Measurements from ENCODE around the gene TRIP12.
"Not testable (repeated sequence)": the region's sequence is repeated elsewhere in the genome, so short reads cannot be mapped to it uniquely, and the experiment has no call there.

TRIP12 gene

DNA sequence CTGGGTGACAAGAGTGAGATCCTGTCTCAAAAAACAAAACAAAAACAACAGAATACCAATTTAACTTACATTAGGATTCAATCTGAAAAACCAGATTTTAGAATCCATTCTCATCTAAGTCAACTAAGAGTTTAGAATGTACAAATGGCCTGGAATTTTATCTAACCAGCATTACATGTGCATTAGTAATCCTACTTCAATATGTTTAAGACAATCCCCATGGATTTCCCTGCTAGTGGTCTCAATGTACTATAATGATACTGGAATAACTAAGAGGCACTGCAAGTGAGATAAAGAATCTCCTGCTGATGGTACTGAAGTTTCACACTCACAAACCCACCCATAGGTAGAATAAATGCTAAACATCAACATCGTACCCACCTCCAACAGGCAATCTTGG lies 153.6 kb downstream of the TRIP12 start:
- no peaks in the 10 kb centered on the region for H3K4me1 ChIP-seq (ENCODE audit: control extremely low read depth in 1 of 4, control insufficient read depth in 4 of 4, insufficient read depth in 4 of 4, low read length in 3 of 4)
- no peaks in the 10 kb centered on the region for H3K27me3 ChIP-seq (replicated peaks in 2 of 5; ENCODE audit: control insufficient read depth in 4 of 5, insufficient read depth in 5 of 5, low read length in 4 of 5)
- WGBS (ENCODE audit: insufficient coverage), result 100% methylated on average over 1 of the region's 1 CpG
- ChIA-PET CTCF (no interaction called here), POLR2A (no interaction called here)
- DNase-seq, result no peak
- H3K36me3 ChIP-seq (ENCODE audit: control insufficient read depth in 4 of 4, insufficient read depth in 4 of 4, low read length in 3 of 4), result peaks cover 27 to 88% (median 62%) of the 10 kb centered on the region in 4 experiments
- H3K9me3 ChIP-seq (ENCODE audit: control extremely low read depth in 1 of 5, control insufficient read depth in 4 of 5, insufficient read depth in 2 of 5, low read depth in 1 of 5, low read length in 4 of 5), result no peaks in the 10 kb centered on the region
- no peak overlapping the region for H3K27ac ChIP-seq (ENCODE audit: insufficient read depth in 1 of 2, low read depth in 1 of 2, low read length in 2 of 2, poor library complexity in 1 of 2, severe bottlenecking in 2 of 2)
- no peak overlapping the region for H3K4me3 ChIP-seq (ENCODE audit: control insufficient read depth in 1 of 7, extremely low read depth in 1 of 7, insufficient read depth in 4 of 7, low read depth in 2 of 7, low read length in 6 of 7)

DNA sequence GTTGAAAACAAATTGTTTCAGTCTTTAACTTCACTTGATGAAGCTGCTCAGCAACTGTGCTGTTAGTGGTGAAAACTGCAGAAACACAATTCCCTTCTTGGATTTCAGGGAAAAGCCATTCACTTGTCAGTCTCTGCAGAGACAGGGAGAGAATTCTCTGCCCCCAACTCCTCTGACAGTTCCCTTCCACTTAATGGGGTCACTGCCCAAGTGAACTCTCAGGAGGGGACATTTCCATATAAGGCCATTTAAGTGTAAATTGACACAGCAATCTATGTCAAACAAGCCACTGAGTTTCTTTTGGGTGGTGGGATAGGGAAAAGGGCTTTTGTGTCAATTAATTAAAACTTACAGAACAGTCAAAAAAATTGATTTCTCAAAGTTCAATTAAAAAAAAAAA lies 156.1 kb downstream of the TRIP12 start:
- Histone ChIP-seq H3K4me1 (ENCODE audit: control extremely low read depth in 1 of 4, control insufficient read depth in 4 of 4, insufficient read depth in 4 of 4, low read length in 3 of 4) (no peaks in the 10 kb centered on the region), H3K27ac (ENCODE audit: insufficient read depth in 1 of 2, low read depth in 1 of 2, low read length in 2 of 2, poor library complexity in 1 of 2, severe bottlenecking in 2 of 2) (no peak overlapping the region), H3K4me3 (ENCODE audit: control insufficient read depth in 1 of 7, extremely low read depth in 1 of 7, insufficient read depth in 4 of 7, low read depth in 2 of 7, low read length in 6 of 7) (no peak overlapping the region), H3K36me3 (ENCODE audit: control insufficient read depth in 4 of 4, insufficient read depth in 4 of 4, low read length in 3 of 4) (peaks cover 17 to 66% (median 43%) of the 10 kb centered on the region in 4 experiments), H3K9me3 (ENCODE audit: control extremely low read depth in 1 of 5, control insufficient read depth in 4 of 5, insufficient read depth in 2 of 5, low read depth in 1 of 5, low read length in 4 of 5) (no peaks in the 10 kb centered on the region), H3K27me3 (replicated peaks in 2 of 5; ENCODE audit: control insufficient read depth in 4 of 5, insufficient read depth in 5 of 5, low read length in 4 of 5) (no peaks in the 10 kb centered on the region)
- no peak for DNase-seq
- ChIA-PET POLR2A (no interaction called here), CTCF (no interaction called here)

DNA sequence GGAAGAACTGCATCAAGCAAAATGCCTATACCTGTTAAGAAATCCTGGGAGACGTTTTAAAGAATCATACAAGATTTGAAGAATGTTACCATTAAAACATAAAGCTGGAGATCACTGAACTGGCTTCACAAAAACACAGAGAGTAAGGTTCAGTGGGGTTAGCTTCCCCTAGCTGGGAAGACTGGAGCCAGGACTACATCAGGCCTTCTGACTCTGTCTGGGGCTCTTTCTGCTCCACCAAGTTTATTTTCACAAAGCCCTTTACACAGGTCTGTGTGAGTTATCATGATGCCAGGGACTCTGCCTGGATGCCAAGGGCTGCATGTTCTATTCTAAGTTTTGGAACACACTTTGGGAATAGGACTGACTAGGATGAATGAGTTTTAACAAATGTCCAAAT lies 160.1 kb downstream of the TRIP12 start:
- CTCF ChIA-PET, result no interaction called here
- H3K27ac ChIP-seq (ENCODE audit: insufficient read depth in 1 of 2, low read depth in 1 of 2, low read length in 2 of 2, poor library complexity in 1 of 2, severe bottlenecking in 2 of 2), result no peak overlapping the region
- H3K36me3 ChIP-seq (ENCODE audit: control insufficient read depth in 4 of 4, insufficient read depth in 4 of 4, low read length in 3 of 4), result peaks cover 14 to 30% (median 21%) of the 10 kb centered on the region in 4 experiments
- H3K9me3 ChIP-seq (ENCODE audit: control extremely low read depth in 1 of 5, control insufficient read depth in 4 of 5, insufficient read depth in 2 of 5, low read depth in 1 of 5, low read length in 4 of 5), result no peaks in the 10 kb centered on the region
- POLR2A ChIA-PET, result no interaction called here
- no peak overlapping the region for H3K4me3 ChIP-seq (ENCODE audit: control insufficient read depth in 1 of 7, extremely low read depth in 1 of 7, insufficient read depth in 4 of 7, low read depth in 2 of 7, low read length in 6 of 7)
- no CpG with 5 or more reads among the region's 1 CpG for WGBS (ENCODE audit: insufficient coverage)
- H3K27me3 ChIP-seq (replicated peaks in 2 of 5; ENCODE audit: control insufficient read depth in 4 of 5, insufficient read depth in 5 of 5, low read length in 4 of 5), result no peaks in the 10 kb centered on the region
- H3K4me1 ChIP-seq (ENCODE audit: control extremely low read depth in 1 of 4, control insufficient read depth in 4 of 4, insufficient read depth in 4 of 4, low read length in 3 of 4), result no peaks in the 10 kb centered on the region
- no peak for DNase-seq

DNA sequence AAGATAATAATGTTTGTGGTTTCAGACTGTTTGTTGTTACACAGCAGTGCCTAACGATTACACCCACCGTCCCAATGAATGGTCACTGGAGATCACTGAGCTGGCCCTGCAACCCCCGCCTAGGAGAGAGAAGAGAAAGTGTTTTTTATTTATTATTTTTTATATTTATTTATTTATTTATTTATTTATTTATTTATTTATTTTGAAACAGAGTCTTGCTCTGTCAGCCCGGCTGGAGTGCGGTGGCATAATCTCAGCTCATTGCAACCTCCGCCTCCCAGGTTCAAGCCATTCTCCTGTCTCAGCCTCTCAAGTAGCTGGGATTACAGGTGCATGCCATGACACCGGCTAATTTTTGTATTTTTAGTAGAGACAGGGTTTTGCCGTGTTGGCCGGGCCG lies 164.3 kb downstream of the TRIP12 start:
- H3K27ac ChIP-seq (ENCODE audit: insufficient read depth in 1 of 2, low read depth in 1 of 2, low read length in 2 of 2, poor library complexity in 1 of 2, severe bottlenecking in 2 of 2); H3K9me3 ChIP-seq (ENCODE audit: control extremely low read depth in 1 of 5, control insufficient read depth in 4 of 5, insufficient read depth in 2 of 5, low read depth in 1 of 5, low read length in 4 of 5); H3K27me3 ChIP-seq (replicated peaks in 2 of 5; ENCODE audit: control insufficient read depth in 4 of 5, insufficient read depth in 5 of 5, low read length in 4 of 5); POLR2A ChIA-PET; H3K36me3 ChIP-seq (ENCODE audit: control insufficient read depth in 4 of 4, insufficient read depth in 4 of 4, low read length in 3 of 4); H3K4me3 ChIP-seq (ENCODE audit: control insufficient read depth in 1 of 7, extremely low read depth in 1 of 7, insufficient read depth in 4 of 7, low read depth in 2 of 7, low read length in 6 of 7); H3K4me1 ChIP-seq (ENCODE audit: control extremely low read depth in 1 of 4, control insufficient read depth in 4 of 4, insufficient read depth in 4 of 4, low read length in 3 of 4); DNase-seq: not testable (repeated sequence)
- WGBS (ENCODE audit: insufficient coverage), result 100% methylated on average over 6 of the region's 10 CpGs
- CTCF ChIA-PET, result interaction anchor here (1.3 kb wide), 1 partner anchor 22 kb away, joined by 4 read pairs; no protein-coding TSS in a partner anchor

DNA sequence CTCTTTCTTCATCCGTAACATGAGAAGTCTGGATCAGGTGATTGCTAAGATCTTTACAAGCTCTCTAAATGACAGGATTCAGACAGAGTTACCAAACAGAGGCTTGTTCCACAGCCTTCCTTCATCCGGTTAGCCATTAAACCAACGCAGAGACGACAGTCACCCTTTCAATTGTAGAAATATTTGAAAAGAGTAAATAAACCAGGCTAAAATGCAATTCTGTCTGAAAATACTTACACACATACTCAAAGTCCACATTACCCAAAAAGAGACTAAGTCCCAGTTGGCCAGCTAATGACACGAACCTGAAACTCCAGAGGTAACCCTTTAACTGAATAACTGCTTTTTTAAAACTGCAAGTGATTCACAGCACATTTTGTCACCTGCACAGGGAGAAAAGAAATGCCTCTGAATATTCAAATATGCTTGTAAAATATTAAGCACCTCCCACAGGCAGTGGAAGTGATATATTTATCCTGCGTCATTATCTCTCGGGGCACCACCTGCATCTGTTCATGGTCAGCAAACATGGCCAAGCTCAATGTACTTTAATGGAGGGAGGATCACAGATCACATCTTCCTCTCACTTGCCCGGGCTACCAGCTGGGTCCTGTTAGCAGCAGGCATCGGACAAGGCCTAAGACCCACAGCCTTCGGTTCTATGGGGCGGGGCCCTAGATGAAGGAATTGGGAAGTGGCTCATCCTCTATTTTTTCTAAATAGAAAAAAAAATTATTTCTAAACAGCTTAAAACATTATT lies 168.7 kb downstream of the TRIP12 start:
- POLR2A ChIA-PET, result no interaction called here

DNA sequence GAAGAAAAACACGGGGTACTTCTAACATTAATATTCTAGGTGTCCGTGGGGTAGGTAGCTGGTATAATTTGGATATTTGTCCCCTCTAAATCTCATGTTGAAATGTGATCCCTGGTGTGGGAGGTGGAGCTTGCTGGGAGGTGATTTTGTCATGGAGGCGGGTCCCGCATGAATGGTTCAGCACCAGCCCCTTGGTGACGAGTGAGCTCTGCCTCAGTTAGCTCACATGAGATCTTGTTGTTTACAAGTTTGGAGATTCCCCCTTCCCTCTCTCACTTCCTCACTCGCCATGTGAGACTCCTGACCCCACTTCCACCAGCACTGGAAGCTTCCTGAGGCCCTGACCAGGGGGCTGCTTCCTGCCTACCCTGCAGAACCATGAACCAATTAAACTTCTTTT lies 172.0 kb downstream of the TRIP12 start:
- H3K36me3 ChIP-seq (ENCODE audit: control insufficient read depth in 4 of 4, insufficient read depth in 4 of 4, low read length in 3 of 4), result no peaks in the 10 kb centered on the region
- H3K4me3 ChIP-seq (ENCODE audit: control insufficient read depth in 1 of 7, extremely low read depth in 1 of 7, insufficient read depth in 4 of 7, low read depth in 2 of 7, low read length in 6 of 7), result no peak overlapping the region
- DNase-seq, result no peak
- ChIA-PET POLR2A (no interaction called here), CTCF (interaction anchor here (1.0 kb wide), 1 partner anchor 37 kb away, joined by 3 read pairs; no protein-coding TSS in a partner anchor)
- H3K27ac ChIP-seq (ENCODE audit: insufficient read depth in 1 of 2, low read depth in 1 of 2, low read length in 2 of 2, poor library complexity in 1 of 2, severe bottlenecking in 2 of 2), result no peak overlapping the region
- H3K9me3 ChIP-seq (ENCODE audit: control extremely low read depth in 1 of 5, control insufficient read depth in 4 of 5, insufficient read depth in 2 of 5, low read depth in 1 of 5, low read length in 4 of 5), result no peaks in the 10 kb centered on the region
- WGBS (ENCODE audit: insufficient coverage), result 100% methylated on average over 2 of the region's 6 CpGs
- no peaks in the 10 kb centered on the region for H3K4me1 ChIP-seq (ENCODE audit: control extremely low read depth in 1 of 4, control insufficient read depth in 4 of 4, insufficient read depth in 4 of 4, low read length in 3 of 4)
- H3K27me3 ChIP-seq (replicated peaks in 2 of 5; ENCODE audit: control insufficient read depth in 4 of 5, insufficient read depth in 5 of 5, low read length in 4 of 5), result no peaks in the 10 kb centered on the region

More for the DNA sequence above, 168.7 kb downstream of the TRIP12 start:
- no peaks in the 10 kb centered on the region for H3K4me1 ChIP-seq (ENCODE audit: control extremely low read depth in 1 of 4, control insufficient read depth in 4 of 4, insufficient read depth in 4 of 4, low read length in 3 of 4)
- no peak overlapping the region for H3K4me3 ChIP-seq (ENCODE audit: control insufficient read depth in 1 of 7, extremely low read depth in 1 of 7, insufficient read depth in 4 of 7, low read depth in 2 of 7, low read length in 6 of 7)
- H3K9me3 ChIP-seq (ENCODE audit: control extremely low read depth in 1 of 5, control insufficient read depth in 4 of 5, insufficient read depth in 2 of 5, low read depth in 1 of 5, low read length in 4 of 5), result no peaks in the 10 kb centered on the region
- no peak for DNase-seq
- CTCF ChIA-PET, result no interaction called here
- 100% methylated on average over 1 of the region's 11 CpGs for WGBS (ENCODE audit: insufficient coverage)
- no peaks in the 10 kb centered on the region for H3K36me3 ChIP-seq (ENCODE audit: control insufficient read depth in 4 of 4, insufficient read depth in 4 of 4, low read length in 3 of 4)
- H3K27me3 ChIP-seq (replicated peaks in 2 of 5; ENCODE audit: control insufficient read depth in 4 of 5, insufficient read depth in 5 of 5, low read length in 4 of 5), result no peaks in the 10 kb centered on the region
- H3K27ac ChIP-seq (ENCODE audit: insufficient read depth in 1 of 2, low read depth in 1 of 2, low read length in 2 of 2, poor library complexity in 1 of 2, severe bottlenecking in 2 of 2), result no peak overlapping the region

DNA sequence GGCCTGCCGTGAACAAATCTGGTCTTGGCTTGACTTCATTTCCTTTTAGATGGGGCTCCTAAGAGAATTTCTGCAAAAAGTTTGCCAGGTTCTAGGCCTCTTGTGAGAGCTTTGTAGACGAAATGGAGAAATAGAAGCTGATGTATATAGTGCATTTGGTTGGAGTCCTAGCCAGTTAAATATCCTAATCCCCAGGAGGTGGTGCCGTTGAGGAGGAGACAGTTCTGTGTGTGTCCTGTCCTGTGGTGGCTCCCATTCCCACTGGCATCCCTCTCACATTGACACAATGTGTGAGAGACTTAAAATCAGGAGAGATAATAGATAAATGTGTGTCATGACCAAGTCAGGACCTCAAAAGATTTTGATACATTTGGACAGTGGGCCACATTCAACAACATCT lies 172.9 kb downstream of the TRIP12 start:
- Histone ChIP-seq H3K4me3 (ENCODE audit: control insufficient read depth in 1 of 7, extremely low read depth in 1 of 7, insufficient read depth in 4 of 7, low read depth in 2 of 7, low read length in 6 of 7) (no peak overlapping the region), H3K9me3 (ENCODE audit: control extremely low read depth in 1 of 5, control insufficient read depth in 4 of 5, insufficient read depth in 2 of 5, low read depth in 1 of 5, low read length in 4 of 5) (no peaks in the 10 kb centered on the region), H3K36me3 (ENCODE audit: control insufficient read depth in 4 of 4, insufficient read depth in 4 of 4, low read length in 3 of 4) (no peaks in the 10 kb centered on the region), H3K27me3 (replicated peaks in 2 of 5; ENCODE audit: control insufficient read depth in 4 of 5, insufficient read depth in 5 of 5, low read length in 4 of 5) (no peaks in the 10 kb centered on the region), H3K4me1 (ENCODE audit: control extremely low read depth in 1 of 4, control insufficient read depth in 4 of 4, insufficient read depth in 4 of 4, low read length in 3 of 4) (no peaks in the 10 kb centered on the region), H3K27ac (ENCODE audit: insufficient read depth in 1 of 2, low read depth in 1 of 2, low read length in 2 of 2, poor library complexity in 1 of 2, severe bottlenecking in 2 of 2) (no peak overlapping the region)
- DNase-seq, result no peak
- CTCF ChIA-PET, result interaction anchor here (1.2 kb wide), 1 partner anchor 30 kb away, joined by 3 read pairs; no protein-coding TSS in a partner anchor
- POLR2A ChIA-PET, result no interaction called here
- whole genome bisulfite sequencing (ENCODE audit: insufficient coverage), result 94% methylated on average over 3 of the region's 3 CpGs

Data from common myeloid progenitor, CD34-positive (primary cell).